OCI-LY7 (cell line): ENCODE data around the gene IL4. TPM values are rescaled to one million over a fixed set of nuclear protein-coding genes. Genes with fewer than 3 reads are reported as not detected.
A peak's percentile ranks its signal among the peaks of the same experiment; 100 is the strongest.

Experiments used
- BruUV-seq: library from RNA; stranded (reverse); fragments of 400-500 nt; replicated peaks from 2 replicates; lab custom pipeline; 2021; lab: Mats Ljungman, UMichigan
- CTCF ChIA-PET: fragments of 300-600 bp; sonication (Branson Sonifier 250); formaldehyde crosslinking; loops from one replicate; lab custom pipeline; 2022; ENCODE audit warnings: antibody characterized with exemption; ENCODE audit not compliant: unreplicated experiment; lab: Charles Lee
- POLR2A ChIA-PET: fragments of 300-600 bp; sonication (Branson Sonifier 250); formaldehyde crosslinking; loops from one replicate; lab custom pipeline; 2022; ENCODE audit warnings: antibody characterized with exemption; lab: Charles Lee
- DNase-seq: peaks from one replicate; pipeline ENCODE4 v3.0.0-alpha.2; 2015; ENCODE audit warnings: low spot score
- H2AFZ ChIP-seq: fragments of 200-600 bp; sonication (generic), shearing (Covaris generic); 2 replicates; pipeline ENCODE4 v1.6.1; 2014; ENCODE audit warnings: mild to moderate bottlenecking, antibody characterized with exemption, low read length, moderate library complexity
- H3K27ac ChIP-seq: fragments of 200-600 bp; sonication (generic); 2 replicates; pipeline ENCODE4 v1.5.1; 2014; ENCODE audit warnings: mixed run types, low read depth, mild to moderate bottlenecking, moderate library complexity, low read length, inconsistent platforms; ENCODE audit not compliant: poor library complexity, severe bottlenecking
- H3K36me3 ChIP-seq: fragments of 200-600 bp; sonication (generic); 2 replicates; pipeline ENCODE4 v1.6.1; 2014; ENCODE audit warnings: mild to moderate bottlenecking, antibody characterized with exemption, low read length, moderate library complexity, mixed read lengths; ENCODE audit not compliant: insufficient read depth
- H3K4me1 ChIP-seq: fragments of 200-600 bp; sonication (generic); 2 replicates; pipeline ENCODE4 v1.5.1; 2014; ENCODE audit warnings: mild to moderate bottlenecking, low read length; ENCODE audit not compliant: insufficient read depth, poor library complexity, severe bottlenecking
- H3K4me2 ChIP-seq: fragments of 200-600 bp; sonication (generic); 2 replicates; pipeline ENCODE4 v1.6.1; 2014; ENCODE audit warnings: mild to moderate bottlenecking, low read length
- H3K4me3 ChIP-seq: fragments of 200-600 bp; sonication (generic); 2 replicates; pipeline ENCODE4 v1.5.1; 2014; ENCODE audit warnings: mild to moderate bottlenecking, low read depth, low read length; ENCODE audit not compliant: poor library complexity, severe bottlenecking
- H3K79me2 ChIP-seq: fragments of 200-600 bp; sonication (generic); 2 replicates; pipeline ENCODE4 v1.6.1; 2016; ENCODE audit warnings: low read depth, mild to moderate bottlenecking, low read length, moderate library complexity, mixed read lengths; ENCODE audit not compliant: insufficient read depth
- H3K9me2 ChIP-seq: fragments of 200-600 bp; sonication (generic); 2 replicates; pipeline ENCODE4 v1.6.1; 2016; ENCODE audit warnings: mild to moderate bottlenecking, low read length, mixed read lengths; ENCODE audit not compliant: insufficient read depth
- H3K9me3 ChIP-seq: fragments of 200-600 bp; sonication (generic); 2 replicates; pipeline ENCODE4 v1.6.1; 2014; ENCODE audit warnings: mild to moderate bottlenecking, mixed run types, low read length, mixed read lengths
- H4K20me1 ChIP-seq: fragments of 200-600 bp; sonication (generic); 2 replicates; pipeline ENCODE4 v1.6.1; 2014; ENCODE audit warnings: mild to moderate bottlenecking, antibody characterized with exemption, low read length, moderate library complexity, mixed read lengths; ENCODE audit not compliant: insufficient read depth
- CTCF ChIP-seq: fragments of 200-600 bp; sonication (generic); conservative IDR thresholded peaks from 2 replicates; pipeline ENCODE4 v1.5.1; 2014; ENCODE audit warnings: mild to moderate bottlenecking, antibody characterized with exemption, low read length, moderate library complexity, mixed read lengths
- EZH2phosphoT487 ChIP-seq: fragments of 200-600 bp; sonication (generic); IDR thresholded peaks from 2 replicates; pipeline ENCODE4 v1.6.1; 2018; ENCODE audit warnings: low read depth, borderline replicate concordance, mild to moderate bottlenecking, mixed run types, antibody characterized with exemption, low read length, moderate library complexity, mixed read lengths
- intact Hi-C: fragments of 100-400 bp; cut with micrococcal nuclease; formaldehyde crosslinking; loops from one replicate; pipeline ENCODE4 v1.10.0; 2022; ENCODE audit not compliant: unreplicated experiment
- total RNA-seq, 2 experiments: library from RNA; depleted of rRNA in 1 of 2; stranded (reverse); fragments of >200 nt in 1 of 2; shearing (Covaris generic) in 1 of 2; gene quantifications; 2 replicates each; pipeline ENCODE4 v1.2.3, GENCODE V29; 2014 to 2022

Gene IL4
- total RNA-seq, 2 experiments from 2014 or later = not detected

DNA sequence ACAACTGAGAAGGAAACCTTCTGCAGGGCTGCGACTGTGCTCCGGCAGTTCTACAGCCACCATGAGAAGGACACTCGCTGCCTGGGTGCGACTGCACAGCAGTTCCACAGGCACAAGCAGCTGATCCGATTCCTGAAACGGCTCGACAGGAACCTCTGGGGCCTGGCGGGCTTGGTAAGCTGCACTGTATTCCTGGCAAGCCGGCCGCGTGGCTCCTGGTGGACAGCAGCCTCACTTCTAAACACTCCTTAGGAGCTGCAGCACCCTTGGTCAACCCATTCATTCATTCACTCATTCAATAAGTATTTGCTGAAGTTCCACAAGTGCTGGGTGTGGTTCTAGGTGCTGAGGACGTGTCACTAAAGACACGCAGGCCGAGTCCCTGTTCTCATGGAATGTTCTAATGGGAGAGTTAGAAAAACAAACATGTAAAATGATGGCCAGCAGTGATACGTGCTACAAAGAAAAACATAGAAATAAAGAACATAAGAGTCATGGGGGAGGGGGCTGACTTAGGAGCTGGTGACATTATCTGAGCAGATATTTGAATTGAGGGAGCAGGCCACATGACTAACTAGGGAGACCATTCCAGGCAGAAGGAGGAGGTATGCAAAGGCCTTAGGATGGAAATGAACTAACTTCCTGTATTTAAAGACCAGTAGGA is 6.1 kb downstream of the IL4 start:
- intact Hi-C loops = no loop called here
- ChIA-PET POLR2A (no interaction called here), CTCF (no interaction called here)
- DNase-seq = no peak
- Histone ChIP-seq H2AFZ (no peak overlapping the region), H4K20me1 (no peaks in the 10 kb centered on the region), H3K9me3 (no peaks in the 10 kb centered on the region), H3K4me3 (no peak overlapping the region), H3K4me2 (no peak overlapping the region), H3K79me2 (no peaks in the 10 kb centered on the region), H3K9me2 (no peaks in the 10 kb centered on the region), H3K27ac (no peak overlapping the region), H3K36me3 (no peaks in the 10 kb centered on the region), H3K4me1 (peaks cover 15% of the 10 kb centered on the region)
- no TSS peak for BruUV-seq
- no peak for TF ChIP-seq CTCF
- TF ChIP-seq EZH2phosphoT487 = no peak

DNA sequence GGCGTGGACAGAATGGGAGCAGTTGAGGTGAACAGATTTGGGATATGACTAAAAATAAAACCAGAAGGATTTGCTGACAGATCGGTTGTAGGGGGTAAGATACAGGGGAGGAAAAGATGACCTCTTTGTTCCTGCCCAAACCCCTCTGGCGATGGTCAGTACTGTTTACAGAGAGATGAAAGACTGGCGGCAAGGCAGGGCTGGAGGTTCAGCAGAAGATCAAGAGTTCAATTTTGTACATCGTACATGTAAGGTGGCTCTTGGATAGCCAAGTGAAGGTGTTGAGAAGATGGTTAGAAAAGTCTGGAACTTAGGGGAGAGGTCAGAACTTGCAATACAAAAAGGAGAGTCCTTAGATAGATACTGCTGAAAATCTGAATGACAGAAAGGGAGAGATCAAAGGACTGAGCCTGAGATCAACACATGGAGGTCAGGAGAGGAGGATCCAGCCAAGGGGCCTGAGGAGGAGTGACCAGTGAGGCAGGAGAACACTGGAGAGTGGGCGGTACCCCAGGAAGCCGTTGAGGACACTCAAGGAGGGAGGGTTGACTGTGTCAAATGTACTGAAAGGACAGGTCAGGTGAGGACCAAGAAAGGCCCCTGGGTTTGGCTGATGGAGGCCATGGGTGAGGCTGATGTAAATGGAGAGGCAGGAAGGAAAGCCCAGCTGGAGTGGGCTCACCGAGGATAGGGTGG is 7.1 kb downstream of the IL4 start:
- no peak overlapping the region for H3K4me3 ChIP-seq
- H3K9me3 ChIP-seq = no peaks in the 10 kb centered on the region
- intact Hi-C loops = no loop called here
- TF ChIP-seq EZH2phosphoT487 (no peak), CTCF (no peak)
- no peaks in the 10 kb centered on the region for H3K36me3 ChIP-seq
- no peaks in the 10 kb centered on the region for H3K9me2 ChIP-seq
- no peak for DNase-seq
- no peaks in the 10 kb centered on the region for H3K79me2 ChIP-seq
- H3K4me1 ChIP-seq = peaks cover 20% of the 10 kb centered on the region
- BruUV-seq = no TSS peak
- no peak overlapping the region for H2AFZ ChIP-seq
- H3K4me2 ChIP-seq = no peak overlapping the region; the same call in 1 of the 2 replicates
- POLR2A ChIA-PET = no interaction called here
- H4K20me1 ChIP-seq = no peaks in the 10 kb centered on the region
- H3K27ac ChIP-seq = no peak overlapping the region
- CTCF ChIA-PET = no interaction called here

- H3K9me2 ChIP-seq = no peaks in the 10 kb centered on the region
- no peak overlapping the region; the same call in 1 of the 2 replicates for H3K4me2 ChIP-seq
- ChIA-PET CTCF (no interaction called here), POLR2A (interaction anchor here (0.9 kb wide), 1 partner anchor 65 kb away, joined by 3 read pairs; no protein-coding TSS in a partner anchor)
- peaks cover 20% of the 10 kb centered on the region for H3K4me1 ChIP-seq
- BruUV-seq = no TSS peak
- DNase-seq = peak; percentile 63
- intact Hi-C loops = no loop called here
- no peaks in the 10 kb centered on the region for H4K20me1 ChIP-seq
- TF ChIP-seq EZH2phosphoT487 (no peak), CTCF (no peak)
- H2AFZ ChIP-seq = no peak overlapping the region
- H3K27ac ChIP-seq = no peak overlapping the region
- H3K79me2 ChIP-seq = no peaks in the 10 kb centered on the region
- H3K9me3 ChIP-seq = no peaks in the 10 kb centered on the region
- H3K36me3 ChIP-seq = no peaks in the 10 kb centered on the region
- no peak overlapping the region for H3K4me3 ChIP-seq
Observed at GRCh38 chr5:132681476-132681831, 7.7 kb downstream of the IL4 start.
